GM21447 (cell line): Measurements from ENCODE around the gene CGB1.
"Not testable (repeated sequence)": the region's sequence is repeated elsewhere in the genome, so short reads cannot be mapped to it uniquely, and the experiment has no call there.

Source experiments
- ATAC-seq: cut with Tn5 transposase; IDR thresholded peaks from one replicate; pipeline ENCODE4 v1.9.1; 2021; ENCODE audit not compliant: unreplicated experiment

Gene CGB1

GRCh38 chr19:49058562-49058961 lies 21.9 kb upstream of the CGB1 start:
- ATAC-seq: no peak

- no peak for ATAC-seq
These were observed 21.0 kb upstream of the CGB1 start, which contains the start of gene CGB7 for GRCh38 chr19:49057636-49058234. Gene CGB7 (minus strand): TSS chr19:49057749. CDS start chr19:49055375, 2,374 bp downstream.

GRCh38 chr19:49056902-49057596 lies 20.4 kb upstream of the CGB1 start:
- not testable (repeated sequence) for ATAC-seq

GRCh38 chr19:49056101-49056901 lies 19.6 kb upstream of the CGB1 start:
- no peak for ATAC-seq

GRCh38 chr19:49050376-49051033 lies 13.8 kb upstream of the CGB1 start:
- not testable (repeated sequence) for ATAC-seq

GRCh38 chr19:49049834-49050233 lies 13.1 kb upstream of the CGB1 start:
- not testable (repeated sequence) for ATAC-seq

- ATAC-seq: not testable (repeated sequence)
These were observed 12.3 kb upstream of the CGB1 start, which contains the start of gene CGB8 for GRCh38 chr19:49049011-49049410. Gene CGB8 (minus strand): TSS chr19:49049111. CDS start chr19:49048739, 372 bp downstream.

GRCh38 chr19:49043548-49043947 lies 6.9 kb upstream of the CGB1 start, which contains the start of gene CGB5:
Gene CGB5 (plus strand): TSS chr19:49043848. CDS start chr19:49044210, 362 bp downstream.
- not testable (repeated sequence) for ATAC-seq

GRCh38 chr19:49042666-49043065 lies 6.0 kb upstream of the CGB1 start:
- not testable (repeated sequence) for ATAC-seq

- no peak for ATAC-seq
These were observed 5.5 kb upstream of the CGB1 start for GRCh38 chr19:49042177-49042576.

- not testable (repeated sequence) for ATAC-seq
These were observed 3.0 kb upstream of the CGB1 start for GRCh38 chr19:49039736-49040135.

GRCh38 chr19:49038557-49039276 lies 2.0 kb upstream of the CGB1 start:
- not testable (repeated sequence) for ATAC-seq

GRCh38 chr19:49038111-49038510 lies 1.4 kb upstream of the CGB1 start:
- not testable (repeated sequence) for ATAC-seq

- not testable (repeated sequence) for ATAC-seq
These were observed 4.9 kb downstream of the CGB1 start, which contains the start of gene CGB2 for GRCh38 chr19:49031642-49032301. Gene CGB2 (plus strand): TSS chr19:49031890. CDS start chr19:49032096, 206 bp downstream.

- ATAC-seq: not testable (repeated sequence)
These were observed 6.4 kb downstream of the CGB1 start for GRCh38 chr19:49030323-49030722.

- not testable (repeated sequence) for ATAC-seq
These were observed 6.9 kb downstream of the CGB1 start for GRCh38 chr19:49029749-49030148.

- ATAC-seq: not testable (repeated sequence)
These were observed 8.0 kb downstream of the CGB1 start for GRCh38 chr19:49028686-49029085.

- not testable (repeated sequence) for ATAC-seq
These were observed 11.1 kb downstream of the CGB1 start for GRCh38 chr19:49025599-49025998.

- not testable (repeated sequence) for ATAC-seq
These were observed 11.6 kb downstream of the CGB1 start for GRCh38 chr19:49025088-49025487.
